Heart left ventricle (tissue), 16 donors: Measurements from ENCODE around the gene CTNNA3. TPM values are rescaled to one million over a fixed set of nuclear protein-coding genes. Genes with fewer than 3 reads are reported as not detected.

Source experiments
- ATAC-seq, 4 donors: fragments of 200-7000 bp; cut with Tn5 transposase; one replicate each; pipeline ENCODE4 v1.9.1; 2020 to 2022; ENCODE audit warnings: moderate library complexity in 4 of 4, mild to moderate bottlenecking in 3 of 4, moderate number of reproducible peaks in 1 of 4
- DNase-seq, 5 donors: peaks; one replicate each; pipeline ENCODE4 v3.0.0-alpha.2; 2020
- H3K27ac ChIP-seq, 12 donors: fragments of 200-600 bp; sonication (generic) in 4 of 12; one replicate each; pipeline versions ENCODE4 v1.5.0 to v1.8.0; 2016 to 2022; ENCODE audit warnings: mild to moderate bottlenecking in 2 of 12
- H3K27me3 ChIP-seq, 9 donors: fragments of 200-600 bp; sonication (generic) in 2 of 9; one replicate each; pipeline versions ENCODE4 v1.5.1 to v1.8.0; 2016 to 2022; ENCODE audit warnings: mild to moderate bottlenecking in 3 of 9
- H3K36me3 ChIP-seq, 9 donors: fragments of 200-600 bp; sonication (generic) in 2 of 9; one replicate each; pipeline versions ENCODE4 v1.5.0 to v1.8.0; 2018 to 2022; ENCODE audit warnings: mild to moderate bottlenecking in 2 of 9
- H3K4me1 ChIP-seq, 12 donors: fragments of 200-600 bp; sonication (generic) in 4 of 12; one replicate each; pipeline versions ENCODE4 v1.5.0 to v1.8.0; 2016 to 2022; ENCODE audit warnings: mild to moderate bottlenecking in 3 of 12
- H3K4me3 ChIP-seq, 12 donors: fragments of 200-600 bp; sonication (generic) in 4 of 12; one replicate each; pipeline versions ENCODE4 v1.5.0 to v1.8.0; 2017 to 2022; ENCODE audit warnings: mild to moderate bottlenecking in 9 of 12, moderate library complexity in 4 of 12
- H3K9me3 ChIP-seq, 12 donors: fragments of 200-600 bp; sonication (generic) in 4 of 12; one replicate each; pipeline versions ENCODE4 v1.5.0 to v1.8.0; 2016 to 2022; ENCODE audit warnings: mild to moderate bottlenecking in 1 of 12
- CTCF ChIP-seq, 12 donors: fragments of 200-600 bp; sonication (generic) in 4 of 12; IDR thresholded peaks; one replicate each; pipeline versions ENCODE4 v1.5.0 to v1.8.0; 2018 to 2022; ENCODE audit warnings: antibody characterized with exemption in 12 of 12, mild to moderate bottlenecking in 5 of 12
- POLR2A ChIP-seq, 2 donors: fragments of 450-650 bp; IDR thresholded peaks; one replicate each; pipeline ENCODE4 v1.6.1; 2017; ENCODE audit warnings: antibody characterized with exemption in 2 of 2, mild to moderate bottlenecking in 2 of 2, moderate library complexity in 2 of 2
- WGBS, 4 donors: extraction: QIAGEN DNeasy Blood & Tissue Kit in 2 of 4; methylation state at CpG; one replicate each; pipeline versions ENCODE4 v1.1.5 to v1.1.7; 2013 to 2018; 5-methylcytosine and 5-hydroxymethylcytosine counted together
- intact Hi-C, 10 donors: fragments of 100-400 bp; cut with DNase I; formaldehyde crosslinking; loops; one replicate each; pipeline versions ENCODE4 v1.11.1 to v1.14.2; 2022
- polyA plus RNA-seq, 2 donors: library from polyadenylated mRNA; stranded (reverse); fragments of 200-250 nt; gene quantifications; one replicate each; pipeline ENCODE4 v1.2.3, GENCODE V29; 2013
- total RNA-seq, 9 donors: library from RNA; depleted of rRNA in 2 of 9; stranded (reverse); fragments of >200 nt in 2 of 9; fragmentation: NEBNext Ultra II Directional in 3 of 9; extraction: Animal tissue kit (Norgen Biotek cat#: 25700) in 3 of 9; gene quantifications; one replicate each; pipeline versions ENCODE4 v1.1.0 to v1.2.4, GENCODE V29; 2016 to 2023
- donor health status: ischemic (EF 13 %, LVEDD 7.1; RV severe dilation, severe dysfunction).
- donor health status: healthy with polysubstance abuse.
- donor health status: DM: no; HTN: yes; CAD: no.
- donor health status: DM: no; HTN: no; CAD: no.
- donor health status: ischemic (EF 25% LVEDD 6.9; RV normal size, moderate dysfunction).
- donor health status: ischemic (EF 25% LVEDD 5.7; RV mildly dilated, moderate dysfunction).
- donor health status: healthy.
- donor health status: DM: yes; HTN: yes; CAD: no.
- donor health status: ischemic (EF 35%, LVEDD 5.7; RV mildly dilated, moderate dysfunction).
- donor health status: nonischemic (EF 11% LVEDD 7.7; RV severe dilation, severe dysfunction).
- donor health status: DM: yes; HTN: yes; CAD: no.
- donor health status: PGD.
- donor health status: ischemic (EF 29% LVEDD 5.4; RV normal size, mild dysfunction).
- donor health status: nonischemic (EF 23%, LVEDD 6.1; RV moderate dilation, normal function).

The CTNNA3 gene
- total and polyA plus RNA-seq, 11 donors, result 4.8 to 200 (median 99.0) TPM

DNA sequence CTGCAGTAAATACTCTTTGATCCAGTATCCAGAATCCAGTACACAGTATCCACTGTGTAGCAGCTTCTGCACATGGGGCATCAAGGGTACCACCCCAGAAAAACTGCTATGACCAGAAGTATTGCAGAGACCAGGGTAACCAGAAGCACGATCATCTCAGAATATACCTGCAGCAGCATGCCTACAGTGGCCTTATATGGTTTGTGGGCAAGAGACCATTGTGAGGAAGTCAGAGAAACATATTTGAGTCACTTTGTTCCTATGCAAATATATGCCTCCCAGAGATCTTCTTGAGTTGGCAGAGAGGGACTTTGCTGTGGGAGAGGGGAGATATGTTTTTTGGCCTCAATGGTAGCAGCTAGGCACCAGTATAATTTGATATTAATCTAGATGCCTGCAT, 976.5 kb downstream of the CTNNA3 start:
- Histone ChIP-seq H3K9me3 (no peaks in the 10 kb centered on the region), H3K36me3 (no peaks in the 10 kb centered on the region), H3K4me3 (no peak overlapping the region), H3K27ac (no peak overlapping the region), H3K4me1 (peaks cover 0 to 6% (median 0%) of the 10 kb centered on the region in 12 donors), H3K27me3 (no peaks in the 10 kb centered on the region)
- TF ChIP-seq CTCF (IDR thresholded peaks at IDR 0.05) (no peak), POLR2A (IDR thresholded peaks at IDR 0.05) (no peak)
- no peak for ATAC-seq
- intact Hi-C loops, result no loop called here
- DNase-seq, result no peak
- 63 to 74% (median 68%) methylated on average over 1 of the region's 1 CpG for WGBS, 4 donors

DNA sequence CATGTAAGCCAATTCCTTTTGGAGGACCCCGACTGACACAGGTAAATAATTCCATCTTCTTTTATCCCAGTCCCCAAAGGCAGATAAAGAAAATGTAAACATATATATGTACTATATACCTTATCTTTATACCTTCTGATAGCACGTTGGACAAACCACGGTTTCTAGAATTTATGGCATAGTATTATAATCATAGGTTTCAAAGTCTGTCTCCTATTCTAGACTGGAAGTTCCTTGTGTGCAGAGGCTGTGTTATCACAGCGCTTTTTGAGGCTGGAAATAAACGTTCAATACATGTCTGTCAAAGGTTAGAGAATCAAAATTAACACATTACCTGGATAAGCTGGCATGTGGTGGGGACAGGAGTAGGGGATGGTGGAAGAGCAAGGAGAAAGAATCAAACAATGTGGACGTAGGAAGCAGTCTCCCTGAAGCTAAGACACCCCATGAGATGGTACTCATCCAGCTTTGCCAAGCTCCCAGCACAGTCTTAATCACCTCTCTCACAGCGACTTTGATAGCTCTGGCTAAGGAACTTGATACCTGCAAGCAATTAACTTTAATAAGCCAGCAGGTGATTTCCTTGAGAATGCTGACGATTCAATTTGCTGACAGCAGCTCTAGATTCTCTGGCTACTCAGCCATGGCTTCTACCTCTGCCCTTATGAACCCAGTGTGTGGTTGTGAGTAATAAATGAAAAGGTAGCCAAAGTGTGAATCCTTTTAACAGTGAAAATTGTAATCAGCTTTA, 978.6 kb downstream of the CTNNA3 start:
- H3K4me3 ChIP-seq, result no peak overlapping the region
- DNase-seq (no peak), ATAC-seq (no peak)
- H3K4me1 ChIP-seq, result peaks cover 0 to 5% (median 0%) of the 10 kb centered on the region in 12 donors
- H3K36me3 ChIP-seq, result no peaks in the 10 kb centered on the region
- intact Hi-C loops, result no loop called here
- H3K9me3 ChIP-seq, result no peaks in the 10 kb centered on the region
- H3K27ac ChIP-seq, result no peak overlapping the region
- TF ChIP-seq POLR2A (IDR thresholded peaks at IDR 0.05) (no peak), CTCF (IDR thresholded peaks at IDR 0.05) (no peak)
- H3K27me3 ChIP-seq, result no peaks in the 10 kb centered on the region
- WGBS, 4 donors, result 69 to 76% (median 72%) methylated on average over 8 of the region's 8 CpGs

DNA sequence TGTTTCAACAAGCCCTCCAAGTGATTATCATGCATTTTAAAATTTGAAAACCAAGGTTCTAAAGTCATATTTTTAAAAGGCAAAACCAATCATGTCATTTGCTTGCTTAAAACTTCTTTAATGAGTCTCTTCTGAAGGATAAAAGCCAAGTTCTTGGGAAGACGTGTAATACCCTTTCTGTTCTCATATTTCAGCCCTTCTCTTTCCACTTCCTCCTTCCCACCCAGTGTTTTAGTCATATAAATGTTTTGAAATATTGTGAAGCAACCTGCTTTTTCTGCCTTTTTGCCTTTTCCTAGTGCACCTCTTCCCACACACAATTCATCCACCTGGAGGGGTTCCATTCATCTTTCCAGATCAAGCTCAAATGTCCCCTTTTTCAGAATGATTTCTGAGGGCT, 981.3 kb downstream of the CTNNA3 start:
- H3K36me3 ChIP-seq, result no peaks in the 10 kb centered on the region
- no peaks in the 10 kb centered on the region for H3K9me3 ChIP-seq
- no peaks in the 10 kb centered on the region for H3K27me3 ChIP-seq
- intact Hi-C loops, result no loop called here
- peaks cover 0 to 5% (median 0%) of the 10 kb centered on the region in 12 donors for H3K4me1 ChIP-seq
- DNase-seq, result no peak
- 54 to 64% (median 60%) methylated on average over 1 of the region's 1 CpG for WGBS, 4 donors
- no peak overlapping the region for H3K4me3 ChIP-seq
- no peak overlapping the region for H3K27ac ChIP-seq
- TF ChIP-seq CTCF (IDR thresholded peaks at IDR 0.05) (no peak), POLR2A (IDR thresholded peaks at IDR 0.05) (no peak)
- ATAC-seq, result no peak

DNA sequence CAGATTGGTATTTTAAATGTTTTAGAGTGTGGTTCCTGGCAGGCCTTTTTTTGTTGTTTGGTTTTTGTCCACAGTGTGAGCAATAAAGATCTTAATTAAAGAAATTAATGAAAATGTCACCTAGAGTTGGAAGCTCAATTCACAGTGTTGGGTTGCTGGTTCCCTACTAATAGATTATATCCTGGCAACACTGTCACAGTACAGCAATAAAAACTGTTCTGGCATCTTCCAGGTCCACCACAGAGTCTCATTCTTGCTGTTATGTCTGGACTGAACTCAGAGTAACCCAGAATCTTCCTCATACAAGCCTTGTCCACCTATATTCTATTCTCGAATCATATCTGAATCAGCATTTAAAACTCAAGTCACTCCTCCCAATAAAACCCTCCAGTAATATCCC, 982.6 kb downstream of the CTNNA3 start:
- TF ChIP-seq CTCF (IDR thresholded peaks at IDR 0.05), result no peak
- no peak for TF ChIP-seq POLR2A (IDR thresholded peaks at IDR 0.05)
- Histone ChIP-seq H3K27me3 (no peaks in the 10 kb centered on the region), H3K9me3 (no peaks in the 10 kb centered on the region), H3K27ac (no peak overlapping the region), H3K4me1 (peaks cover 0 to 5% (median 0%) of the 10 kb centered on the region in 12 donors), H3K36me3 (no peaks in the 10 kb centered on the region), H3K4me3 (no peak overlapping the region)
- intact Hi-C loops, result no loop called here
- WGBS, 4 donors, result 76 to 85% (median 78%) methylated on average over 1 of the region's 1 CpG
- ATAC-seq (peak in 2 of 4 donors; percentile 69 to 79), DNase-seq (no peak)
